ENCODE results near the gene CCNQ.

Gene CCNQ

DNA sequence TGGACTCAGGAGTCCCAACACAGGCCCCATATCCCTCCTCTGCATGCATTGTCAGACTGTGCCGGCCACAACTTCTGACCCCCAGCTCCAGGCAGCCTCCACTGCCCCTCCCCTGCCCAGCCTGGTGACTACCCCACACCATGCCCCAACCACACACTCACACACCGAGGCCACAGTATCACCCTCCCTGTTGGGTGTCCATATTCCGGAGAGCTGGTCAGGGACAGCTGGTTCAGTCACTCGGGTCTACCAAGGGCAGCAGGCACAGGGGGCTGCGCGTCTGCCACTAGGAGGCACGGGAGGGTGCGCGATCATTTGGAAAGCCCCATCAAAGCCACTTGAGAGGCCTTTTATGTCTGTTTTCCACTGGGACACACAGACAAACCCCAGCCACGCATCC, 26.3 kb downstream of the CCNQ start:
- no peak for TF ChIP-seq GATA3 (IDR thresholded peaks at IDR 0.05; ENCODE audit: low read depth, low read length)
- TF ChIP-seq GATA2 (IDR thresholded peaks at IDR 0.05; ENCODE audit: low read depth, low read length): no peak

DNA sequence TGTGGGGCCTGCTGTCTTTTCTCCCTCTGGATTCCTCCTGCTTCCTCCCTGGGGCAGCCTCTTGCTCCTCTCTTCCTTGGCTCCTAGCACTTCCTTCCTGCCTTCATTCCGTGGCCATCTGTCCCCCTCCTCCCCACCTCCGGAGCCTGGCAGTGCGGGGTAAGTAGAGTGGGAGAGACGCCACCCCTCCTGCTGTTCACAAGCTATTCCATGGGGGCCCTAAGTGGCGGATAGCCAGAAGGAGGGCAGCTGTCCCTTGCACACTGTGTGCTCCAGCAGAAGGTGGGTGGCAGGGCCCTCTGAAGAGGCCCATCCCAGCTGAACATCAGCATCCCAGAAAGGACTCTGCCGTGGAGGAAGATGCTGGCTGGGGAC, 27.4 kb downstream of the CCNQ start:
- no peak for TF ChIP-seq GATA2 (IDR thresholded peaks at IDR 0.05; ENCODE audit: low read depth, low read length)
- TF ChIP-seq GATA3 (IDR thresholded peaks at IDR 0.05; ENCODE audit: low read depth, low read length): no peak

DNA sequence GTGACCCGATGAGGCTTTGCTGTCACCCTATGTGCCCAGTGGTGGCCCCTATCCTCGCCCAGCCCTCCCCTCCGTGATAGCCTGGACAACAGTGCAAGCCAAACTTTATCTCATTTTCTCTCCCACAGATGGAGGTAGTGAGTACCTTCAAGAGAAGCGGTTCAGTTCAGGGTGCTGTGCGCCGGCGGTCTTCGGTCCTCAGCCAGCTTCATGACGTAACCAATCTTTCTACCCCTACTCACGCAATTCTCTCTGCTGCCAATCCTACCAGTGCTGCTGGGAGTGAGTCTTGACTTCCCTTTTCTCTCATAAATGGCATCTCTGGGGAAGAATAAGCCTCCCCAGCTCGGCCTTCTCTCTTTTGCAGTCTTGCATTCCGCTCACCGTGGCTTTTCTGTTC, 29.5 kb downstream of the CCNQ start:
- TF ChIP-seq GATA2 (IDR thresholded peaks at IDR 0.05; ENCODE audit: low read depth, low read length) (no peak), GATA3 (IDR thresholded peaks at IDR 0.05; ENCODE audit: low read depth, low read length) (no peak)

GRCh38 chrX:153568451-153569011, 30.4 kb downstream of the CCNQ start:
- TF ChIP-seq GATA2 (IDR thresholded peaks at IDR 0.05; ENCODE audit: low read depth, low read length): no peak
- no peak for TF ChIP-seq GATA3 (IDR thresholded peaks at IDR 0.05; ENCODE audit: low read depth, low read length)

- TF ChIP-seq GATA3 (IDR thresholded peaks at IDR 0.05; ENCODE audit: low read depth, low read length) (no peak), GATA2 (IDR thresholded peaks at IDR 0.05; ENCODE audit: low read depth, low read length) (no peak)
Measured at GRCh38 chrX:153565996-153566580, 32.9 kb downstream of the CCNQ start.

- no peak for TF ChIP-seq GATA3 (IDR thresholded peaks at IDR 0.05; ENCODE audit: low read depth, low read length)
- TF ChIP-seq GATA2 (IDR thresholded peaks at IDR 0.05; ENCODE audit: low read depth, low read length): no peak; the same call in 1 of the 2 replicates
Measured at GRCh38 chrX:153564047-153564606, 34.8 kb downstream of the CCNQ start.

- no peak for TF ChIP-seq GATA3 (IDR thresholded peaks at IDR 0.05; ENCODE audit: low read depth, low read length)
- TF ChIP-seq GATA2 (IDR thresholded peaks at IDR 0.05; ENCODE audit: low read depth, low read length): peak; percentile 58
Measured at GRCh38 chrX:153562546-153562945, 36.4 kb downstream of the CCNQ start.

DNA sequence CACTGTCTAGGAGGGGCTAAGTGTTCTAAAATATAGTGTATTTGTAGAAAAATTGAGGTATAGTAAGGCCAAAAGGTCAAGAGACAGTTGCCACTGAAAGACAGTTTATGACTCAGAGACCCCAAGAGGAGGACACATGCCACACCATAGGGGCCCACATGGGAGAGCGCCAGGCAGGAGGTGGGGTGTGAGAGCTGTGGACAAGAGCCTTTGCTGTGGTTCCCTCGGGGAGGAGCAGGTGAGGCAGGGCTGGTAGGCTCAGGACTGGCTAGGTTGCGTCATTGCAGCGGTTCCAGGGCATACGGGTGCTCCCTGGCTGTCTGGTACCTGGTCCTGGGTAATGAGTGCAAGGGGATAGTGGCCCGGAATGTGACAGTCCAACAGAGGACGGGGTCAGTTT, 37.6 kb downstream of the CCNQ start:
- TF ChIP-seq GATA2 (IDR thresholded peaks at IDR 0.05; ENCODE audit: low read depth, low read length) (no peak), GATA3 (IDR thresholded peaks at IDR 0.05; ENCODE audit: low read depth, low read length) (no peak)

GRCh38 chrX:153560466-153560865, 38.5 kb downstream of the CCNQ start:
- TF ChIP-seq GATA3 (IDR thresholded peaks at IDR 0.05; ENCODE audit: low read depth, low read length): no peak
- no peak for TF ChIP-seq GATA2 (IDR thresholded peaks at IDR 0.05; ENCODE audit: low read depth, low read length)

GRCh38 chrX:153560000-153560399, 38.9 kb downstream of the CCNQ start:
- no peak for TF ChIP-seq GATA2 (IDR thresholded peaks at IDR 0.05; ENCODE audit: low read depth, low read length)
- TF ChIP-seq GATA3 (IDR thresholded peaks at IDR 0.05; ENCODE audit: low read depth, low read length): no peak

- TF ChIP-seq GATA2 (IDR thresholded peaks at IDR 0.05; ENCODE audit: low read depth, low read length): no peak
- TF ChIP-seq GATA3 (IDR thresholded peaks at IDR 0.05; ENCODE audit: low read depth, low read length): no peak
Measured at GRCh38 chrX:153557618-153558355, 41.2 kb downstream of the CCNQ start.

- no peak for TF ChIP-seq GATA3 (IDR thresholded peaks at IDR 0.05; ENCODE audit: low read depth, low read length)
Measured at GRCh38 chrX:153556767-153557166, 42.2 kb downstream of the CCNQ start.

DNA sequence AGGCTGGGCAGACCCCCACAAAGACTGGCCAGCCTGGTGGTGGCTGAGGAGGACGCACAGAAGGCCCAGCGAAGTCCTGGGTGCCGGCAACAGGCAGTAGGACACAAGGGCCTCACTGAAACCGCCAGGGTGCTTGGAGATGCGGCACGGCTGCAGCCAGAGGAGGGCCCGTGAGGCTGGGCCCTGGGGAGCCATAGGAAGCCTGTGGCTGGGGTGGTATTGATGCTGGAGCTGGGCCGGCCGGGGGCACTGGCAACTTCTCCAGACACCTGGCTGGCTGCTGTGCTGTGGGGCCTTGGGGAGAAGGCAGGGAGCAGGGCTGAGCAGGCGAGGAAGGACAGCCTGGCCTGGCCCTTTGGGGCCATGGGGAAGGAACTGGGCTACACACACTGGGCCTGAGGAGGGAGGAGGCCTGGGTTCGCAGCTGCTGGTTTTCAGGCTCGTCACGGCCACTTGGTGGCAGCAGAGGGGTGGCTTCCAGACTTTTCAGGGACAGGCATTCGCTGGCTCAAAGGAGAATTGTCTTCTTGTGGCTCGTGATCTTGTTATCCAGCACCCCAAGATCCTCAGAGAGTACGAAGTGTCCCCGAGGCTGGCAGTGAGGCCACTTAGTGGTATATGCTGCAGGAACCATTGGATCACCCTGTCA, 44.3 kb downstream of the CCNQ start:
- TF ChIP-seq GATA2 (IDR thresholded peaks at IDR 0.05; ENCODE audit: low read depth, low read length) (no peak), GATA3 (IDR thresholded peaks at IDR 0.05; ENCODE audit: low read depth, low read length) (no peak)

- peak; percentile 15; the same call in 1 of the 2 replicates for TF ChIP-seq GATA2 (IDR thresholded peaks at IDR 0.05; ENCODE audit: low read depth, low read length)
- no peak for TF ChIP-seq GATA3 (IDR thresholded peaks at IDR 0.05; ENCODE audit: low read depth, low read length)
Measured at GRCh38 chrX:153551135-153551534, 47.8 kb downstream of the CCNQ start.
